Smooth muscle cell (in vitro differentiated cells): ENCODE results near the gene PSMG3. TPM values are rescaled to one million over a fixed set of nuclear protein-coding genes. Genes with fewer than 3 reads are reported as not detected.

Source experiments
- DNase-seq: peaks from one replicate; lab custom pipeline; 2025; ENCODE audit not compliant: unreplicated experiment; lab: John Stamatoyannopoulos, UW
- H2AFZ ChIP-seq: fragments of 200-600 bp; sonication (generic); 2 replicates; pipeline ENCODE4 v1.6.0; 2016; ENCODE audit warnings: antibody characterized with exemption, low read depth, mild to moderate bottlenecking
- H3F3A ChIP-seq: fragments of 200-600 bp; sonication (generic); 2 replicates; pipeline ENCODE4 v1.6.0; 2017; ENCODE audit warnings: antibody characterized with exemption, low read depth
- H3K27ac ChIP-seq: fragments of 200-600 bp; sonication (generic); 2 replicates; pipeline ENCODE4 v1.5.1; 2016; ENCODE audit warnings: low read depth, mild to moderate bottlenecking
- H3K27me3 ChIP-seq: fragments of 200-600 bp; sonication (generic); 2 replicates; pipeline ENCODE4 v1.6.1; 2016; ENCODE audit warnings: low read depth, mild to moderate bottlenecking
- H3K36me3 ChIP-seq: fragments of 200-600 bp; sonication (generic); 2 replicates; pipeline ENCODE4 v1.5.1; 2016; ENCODE audit warnings: low read depth
- H3K4me1 ChIP-seq: fragments of 200-600 bp; sonication (generic); 2 replicates; pipeline ENCODE4 v1.5.1; 2016; ENCODE audit warnings: low read depth
- H3K4me2 ChIP-seq: fragments of 200-600 bp; sonication (generic); 2 replicates; pipeline ENCODE4 v1.6.0; 2016; ENCODE audit warnings: mild to moderate bottlenecking
- H3K4me3 ChIP-seq: fragments of 200-600 bp; sonication (generic); 2 replicates; pipeline ENCODE4 v1.5.1; 2016; ENCODE audit warnings: mild to moderate bottlenecking
- H3K79me2 ChIP-seq: fragments of 200-600 bp; sonication (generic); 2 replicates; pipeline ENCODE4 v1.6.0; 2016; ENCODE audit warnings: low read depth, mild to moderate bottlenecking
- H3K9ac ChIP-seq: fragments of 200-600 bp; sonication (generic); 2 replicates; pipeline ENCODE4 v1.6.0; 2016; ENCODE audit warnings: low read depth
- H3K9me3 ChIP-seq: fragments of 200-600 bp; sonication (generic); replicated peaks from 2 replicates; pipeline ENCODE4 v1.5.1; 2016; ENCODE audit warnings: low read depth
- H4K20me1 ChIP-seq: fragments of 200-600 bp; sonication (generic); 2 replicates; pipeline ENCODE4 v1.6.0; 2016; ENCODE audit warnings: low read depth
- CTCF ChIP-seq: fragments of 200-600 bp; sonication (generic); IDR thresholded peaks from 2 replicates; pipeline ENCODE4 v1.5.1; 2017; ENCODE audit warnings: borderline replicate concordance, mild to moderate bottlenecking, antibody characterized with exemption; ENCODE audit not compliant: insufficient read depth, poor library complexity, severe bottlenecking
- WGBS: methylation state at CpG from one replicate; pipeline ENCODE4 v1.1.7; 2016; ENCODE audit warnings: low lambda C conversion rate; 5-methylcytosine and 5-hydroxymethylcytosine counted together
- polyA plus RNA-seq: library from polyadenylated mRNA; unstranded; fragments of >200 nt; fragmentation: Nextera tagmentation; extraction: Ambion mirVana; gene quantifications from 2 replicates; pipeline ENCODE4 v1.2.1, GENCODE V29; 2016
- total RNA-seq: library from RNA; depleted of rRNA; stranded (reverse); fragments of >200 nt; gene quantifications from 2 replicates; pipeline ENCODE4 v1.2.3, GENCODE V29; 2014

Gene PSMG3
- total and polyA plus RNA-seq, 2 experiments from 2014 or later, result 24.5 to 45.3 TPM

GRCh38 chr7:1609023-1609422, 39.2 kb upstream of the PSMG3 start:
- no peaks in the 10 kb centered on the region for H4K20me1 ChIP-seq
- no peaks in the 10 kb centered on the region for H3F3A ChIP-seq
- no peak overlapping the region for H3K4me2 ChIP-seq
- WGBS, result 83% methylated on average over 10 of the region's 10 CpGs
- no peak for DNase-seq
- no peak overlapping the region for H3K27ac ChIP-seq
- no peak for TF ChIP-seq CTCF
- H3K4me1 ChIP-seq, result no peaks in the 10 kb centered on the region
- H3K27me3 ChIP-seq, result no peaks in the 10 kb centered on the region
- no peak overlapping the region for H2AFZ ChIP-seq
- H3K36me3 ChIP-seq, result no peaks in the 10 kb centered on the region
- no peaks in the 10 kb centered on the region for H3K79me2 ChIP-seq
- H3K9me3 ChIP-seq, result no peaks in the 10 kb centered on the region
- no peak overlapping the region for H3K4me3 ChIP-seq
- no peak overlapping the region for H3K9ac ChIP-seq

GRCh38 chr7:1608318-1608717, 38.5 kb upstream of the PSMG3 start:
- no peak overlapping the region for H3K9ac ChIP-seq
- WGBS, result 94% methylated on average over 6 of the region's 8 CpGs
- H3K4me3 ChIP-seq, result no peak overlapping the region
- no peak overlapping the region for H3K4me2 ChIP-seq
- no peak overlapping the region for H2AFZ ChIP-seq
- H3K27ac ChIP-seq, result no peak overlapping the region
- no peaks in the 10 kb centered on the region for H3K27me3 ChIP-seq
- no peaks in the 10 kb centered on the region for H3K79me2 ChIP-seq
- TF ChIP-seq CTCF, result no peak
- H3F3A ChIP-seq, result no peaks in the 10 kb centered on the region
- no peaks in the 10 kb centered on the region for H4K20me1 ChIP-seq
- no peaks in the 10 kb centered on the region for H3K9me3 ChIP-seq
- DNase-seq, result no peak
- H3K36me3 ChIP-seq, result no peaks in the 10 kb centered on the region
- H3K4me1 ChIP-seq, result no peaks in the 10 kb centered on the region

GRCh38 chr7:1607696-1608095, 37.9 kb upstream of the PSMG3 start:
- Histone ChIP-seq H3F3A (no peaks in the 10 kb centered on the region), H2AFZ (no peak overlapping the region), H3K4me3 (no peak overlapping the region), H3K36me3 (no peaks in the 10 kb centered on the region), H3K4me1 (no peaks in the 10 kb centered on the region), H4K20me1 (no peaks in the 10 kb centered on the region), H3K4me2 (no peak overlapping the region), H3K9ac (no peak overlapping the region), H3K27ac (no peak overlapping the region), H3K79me2 (no peaks in the 10 kb centered on the region), H3K9me3 (no peaks in the 10 kb centered on the region), H3K27me3 (no peaks in the 10 kb centered on the region)
- WGBS, result 89% methylated on average over 8 of the region's 10 CpGs
- DNase-seq, result no peak
- TF ChIP-seq CTCF, result no peak

- H3F3A ChIP-seq, result no peaks in the 10 kb centered on the region
- H3K36me3 ChIP-seq, result no peaks in the 10 kb centered on the region
- H3K4me3 ChIP-seq, result no peak overlapping the region
- no peak overlapping the region for H2AFZ ChIP-seq
- H3K4me1 ChIP-seq, result no peaks in the 10 kb centered on the region
- TF ChIP-seq CTCF, result no peak
- H3K27ac ChIP-seq, result no peak overlapping the region
- no peaks in the 10 kb centered on the region for H3K79me2 ChIP-seq
- no peaks in the 10 kb centered on the region for H3K9me3 ChIP-seq
- H3K4me2 ChIP-seq, result no peak overlapping the region
- H3K27me3 ChIP-seq, result no peaks in the 10 kb centered on the region
- 76% methylated on average over 5 of the region's 7 CpGs for WGBS
- no peak for DNase-seq
- no peaks in the 10 kb centered on the region for H4K20me1 ChIP-seq
- H3K9ac ChIP-seq, result no peak overlapping the region
Observed at GRCh38 chr7:1607001-1607400, 37.2 kb upstream of the PSMG3 start.
